Hematopoietic multipotent progenitor cell treated with erythropoietin and hydrocortisone succinate and interleukin-3 and kit ligand, for 4 days (in vitro differentiated cells): ENCODE results near the gene IRX1.

Experiments
- DNase-seq: peaks from one replicate; pipeline ENCODE4 v3.0.0-alpha.2; 2015

IRX1 gene

GRCh38 chr5:3601061-3601710 lies 5.6 kb downstream of the IRX1 start:
- DNase-seq: no peak

GRCh38 chr5:3601911-3602782 lies 6.5 kb downstream of the IRX1 start:
- DNase-seq: no peak

GRCh38 chr5:3602785-3603502 lies 7.3 kb downstream of the IRX1 start:
- peak; percentile 48 for DNase-seq

GRCh38 chr5:3604501-3604900 lies 8.9 kb downstream of the IRX1 start:
- no peak for DNase-seq

- DNase-seq: no peak
Measured at GRCh38 chr5:3605298-3606010, 9.8 kb downstream of the IRX1 start.

- no peak for DNase-seq
Measured at GRCh38 chr5:3606121-3606831, 10.6 kb downstream of the IRX1 start.

GRCh38 chr5:3607541-3608181 lies 12.0 kb downstream of the IRX1 start:
- DNase-seq: no peak

- no peak for DNase-seq
Measured at GRCh38 chr5:3609120-3609681, 13.6 kb downstream of the IRX1 start.

GRCh38 chr5:3612591-3613042 lies 17.0 kb downstream of the IRX1 start:
- DNase-seq: no peak

GRCh38 chr5:3613726-3614125 lies 18.1 kb downstream of the IRX1 start:
- DNase-seq: no peak

- DNase-seq: no peak
Measured at GRCh38 chr5:3615217-3615616, 19.6 kb downstream of the IRX1 start.

GRCh38 chr5:3615829-3616228 lies 20.2 kb downstream of the IRX1 start:
- DNase-seq: no peak

- DNase-seq: no peak
Measured at GRCh38 chr5:3619579-3619978, 23.9 kb downstream of the IRX1 start.

GRCh38 chr5:3622961-3623360 lies 27.3 kb downstream of the IRX1 start:
- DNase-seq: no peak

- no peak for DNase-seq
Measured at GRCh38 chr5:3625626-3626025, 30.0 kb downstream of the IRX1 start.

- DNase-seq: no peak
Measured at GRCh38 chr5:3634061-3634460, 38.4 kb downstream of the IRX1 start.

GRCh38 chr5:3639175-3639574 lies 43.5 kb downstream of the IRX1 start:
- DNase-seq: no peak

GRCh38 chr5:3642231-3642630 lies 46.6 kb downstream of the IRX1 start:
- DNase-seq: no peak

GRCh38 chr5:3650320-3650719 lies 54.7 kb downstream of the IRX1 start:
- DNase-seq: no peak

- no peak for DNase-seq
Measured at GRCh38 chr5:3650868-3651267, 55.2 kb downstream of the IRX1 start.
